SIG-M5 treated with dmso at 0.1 percent for 504 hours (cell line): ENCODE measurements around the gene PTPRG.
"Not testable (repeated sequence)": the region's sequence is repeated elsewhere in the genome, so short reads cannot be mapped to it uniquely, and the experiment has no call there.

Experiments used
- DNase-seq: peaks from one replicate; lab custom pipeline; 2025; ENCODE audit not compliant: unreplicated experiment; lab: John Stamatoyannopoulos, UW

The PTPRG gene

GRCh38 chr3:61716693-61717092, 155.3 kb downstream of the PTPRG start:
- DNase-seq = not testable (repeated sequence)

- DNase-seq = no peak
Observed at GRCh38 chr3:61718565-61718964, 157.2 kb downstream of the PTPRG start.

GRCh38 chr3:61719278-61719977, 158.1 kb downstream of the PTPRG start:
- DNase-seq = no peak

GRCh38 chr3:61723038-61723437, 161.7 kb downstream of the PTPRG start:
- DNase-seq = no peak

GRCh38 chr3:61724183-61724582, 162.8 kb downstream of the PTPRG start:
- DNase-seq = no peak

GRCh38 chr3:61724801-61725200, 163.4 kb downstream of the PTPRG start:
- DNase-seq = no peak

- DNase-seq = no peak
Observed at GRCh38 chr3:61725851-61726333, 164.5 kb downstream of the PTPRG start.

GRCh38 chr3:61727435-61727834, 166.1 kb downstream of the PTPRG start:
- DNase-seq = no peak

GRCh38 chr3:61729038-61729634, 167.8 kb downstream of the PTPRG start:
- no peak for DNase-seq

- no peak for DNase-seq
Observed at GRCh38 chr3:61730056-61730455, 168.7 kb downstream of the PTPRG start.

- no peak for DNase-seq
Observed at GRCh38 chr3:61730577-61731231, 169.3 kb downstream of the PTPRG start.

GRCh38 chr3:61733000-61733399, 171.6 kb downstream of the PTPRG start:
- DNase-seq = no peak

- no peak for DNase-seq
Observed at GRCh38 chr3:61733876-61734275, 172.5 kb downstream of the PTPRG start.

GRCh38 chr3:61734749-61735686, 173.6 kb downstream of the PTPRG start:
- no peak for DNase-seq

GRCh38 chr3:61736506-61736905, 175.1 kb downstream of the PTPRG start:
- no peak for DNase-seq

- no peak for DNase-seq
Observed at GRCh38 chr3:61739640-61740039, 178.3 kb downstream of the PTPRG start.

GRCh38 chr3:61740494-61740893, 179.1 kb downstream of the PTPRG start:
- no peak for DNase-seq

- DNase-seq = no peak
Observed at GRCh38 chr3:61741551-61741950, 180.2 kb downstream of the PTPRG start.

GRCh38 chr3:61742006-61742405, 180.6 kb downstream of the PTPRG start:
- DNase-seq = no peak

- no peak for DNase-seq
Observed at GRCh38 chr3:61743067-61743466, 181.7 kb downstream of the PTPRG start.

GRCh38 chr3:61743686-61744242, 182.4 kb downstream of the PTPRG start:
- no peak for DNase-seq
